HPDE6-E6E7 (cell line): ENCODE data around the gene LEP.
"Not testable (repeated sequence)": the region's sequence is repeated elsewhere in the genome, so short reads cannot be mapped to it uniquely, and the experiment has no call there.

Source experiments
- DNase-seq: peaks from one replicate; pipeline ENCODE4 v3.0.0; 2011; ENCODE audit warnings: missing footprints; ENCODE audit errors: extremely low spot score

Gene LEP

DNA sequence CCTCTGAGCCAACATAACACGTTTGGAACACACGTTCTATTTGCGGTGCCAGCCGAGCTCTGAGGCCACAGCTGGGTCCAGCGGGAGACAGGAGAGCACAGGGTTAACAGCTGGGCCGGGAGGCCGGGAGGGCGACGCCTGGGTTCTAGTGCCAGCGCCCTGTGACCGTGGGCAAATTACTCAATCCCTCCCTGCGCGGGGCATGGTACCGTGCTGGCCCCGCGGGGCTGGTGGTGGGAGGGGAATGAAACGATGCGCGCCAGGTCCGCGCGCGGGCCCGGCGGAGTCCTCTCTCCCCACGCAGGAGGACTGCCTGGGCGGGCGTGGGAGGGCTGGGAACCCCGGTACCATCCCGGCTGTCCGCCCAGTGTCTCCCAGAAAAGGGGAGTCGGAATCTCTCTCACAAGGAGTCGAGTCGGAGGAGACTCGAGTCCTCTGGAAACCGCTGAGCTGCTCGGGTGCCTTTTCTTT lies 30.4 kb downstream of the LEP start:
- DNase-seq, result no peak

DNA sequence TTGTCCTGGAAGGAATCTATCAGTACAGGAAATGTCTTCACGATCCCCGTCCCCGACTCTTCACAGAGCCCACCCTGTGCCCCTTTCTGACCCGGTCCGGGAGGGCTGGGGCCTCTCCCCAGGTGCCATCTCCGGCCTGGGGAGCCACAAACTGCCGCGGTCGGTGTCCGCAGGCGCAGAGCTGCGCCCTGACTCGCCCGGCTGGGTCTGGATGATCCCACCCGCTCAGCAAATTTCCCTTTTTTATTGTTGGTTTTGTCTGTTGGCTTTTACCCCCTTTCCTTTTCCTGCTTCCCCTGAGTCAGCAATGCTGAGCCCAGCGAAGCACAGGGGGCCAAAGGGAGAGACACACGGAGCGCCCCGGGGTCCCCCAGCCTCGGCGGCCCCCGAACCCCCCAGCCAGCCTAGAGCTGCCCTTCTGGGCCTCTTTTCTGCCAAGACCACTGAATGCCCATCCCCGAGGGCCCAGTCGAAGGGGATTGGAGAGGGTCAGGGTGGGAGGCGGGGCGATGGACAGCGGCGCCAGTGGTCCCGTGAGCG lies 30.9 kb downstream of the LEP start:
- no peak for DNase-seq

DNA sequence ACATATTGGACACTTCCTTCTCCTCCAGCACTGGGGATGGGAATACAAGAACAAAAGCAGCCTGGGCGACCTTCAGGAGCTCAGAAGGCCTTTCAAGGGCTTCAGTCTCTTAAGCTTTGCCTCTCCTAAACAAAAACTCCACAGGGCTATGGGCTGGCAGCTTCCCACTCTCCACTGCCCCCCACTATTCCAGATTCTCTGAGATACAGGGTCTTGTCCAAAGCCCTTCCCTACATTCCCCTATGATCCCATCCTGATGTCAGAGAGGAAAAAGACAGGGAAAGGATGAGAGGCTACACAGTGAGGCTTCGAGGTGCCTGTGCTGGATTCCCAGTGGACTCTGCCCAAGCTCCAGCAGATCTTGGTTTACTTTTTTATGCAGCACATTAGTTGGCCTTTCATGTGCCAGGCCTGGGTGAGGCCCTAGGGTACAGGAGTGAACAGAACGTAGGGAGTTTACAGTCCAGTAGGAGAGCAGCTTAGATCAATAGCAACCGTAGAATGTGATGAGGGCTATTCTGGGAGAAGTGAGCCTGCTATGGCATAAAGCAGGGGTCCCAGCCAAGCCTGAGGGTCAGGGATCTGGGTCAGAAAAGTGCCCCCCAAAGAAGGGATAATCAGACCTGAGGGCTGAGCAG lies 33.3 kb downstream of the LEP start:
- no peak for DNase-seq

DNA sequence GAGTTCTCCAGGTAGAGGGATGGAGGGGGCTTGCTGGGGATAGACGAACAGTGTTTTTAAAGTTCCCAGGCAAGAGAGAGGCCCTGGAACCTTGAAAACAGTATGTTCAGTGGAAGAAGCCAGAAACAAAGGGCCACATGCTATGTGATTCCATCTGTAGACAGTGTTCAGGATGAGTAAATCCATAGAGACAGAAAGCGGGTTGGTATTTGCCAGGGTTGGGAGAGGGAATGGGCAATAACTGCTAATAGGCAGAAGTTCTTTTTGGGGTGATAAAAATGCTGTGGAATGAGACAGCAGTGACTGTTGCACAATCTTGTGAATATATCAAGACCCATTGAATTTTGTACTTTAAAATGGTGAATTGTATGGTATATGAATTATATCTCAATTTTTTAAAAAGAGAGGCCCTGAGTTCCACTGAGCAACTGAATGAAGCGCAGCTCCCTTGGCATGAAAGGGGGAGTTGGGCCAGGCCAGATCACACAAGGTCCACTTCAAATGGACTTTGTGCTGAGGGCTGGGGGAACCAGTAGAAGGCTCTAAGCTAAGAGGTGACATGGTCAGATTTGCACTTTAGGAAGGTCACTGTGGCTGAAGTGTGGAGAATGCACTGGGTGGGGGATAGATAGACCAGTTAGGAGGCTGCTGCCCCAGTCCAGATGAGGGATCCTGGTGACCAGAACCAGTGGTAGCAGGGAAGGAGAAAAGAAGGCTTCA lies 34.0 kb downstream of the LEP start:
- DNase-seq, result no peak

DNA sequence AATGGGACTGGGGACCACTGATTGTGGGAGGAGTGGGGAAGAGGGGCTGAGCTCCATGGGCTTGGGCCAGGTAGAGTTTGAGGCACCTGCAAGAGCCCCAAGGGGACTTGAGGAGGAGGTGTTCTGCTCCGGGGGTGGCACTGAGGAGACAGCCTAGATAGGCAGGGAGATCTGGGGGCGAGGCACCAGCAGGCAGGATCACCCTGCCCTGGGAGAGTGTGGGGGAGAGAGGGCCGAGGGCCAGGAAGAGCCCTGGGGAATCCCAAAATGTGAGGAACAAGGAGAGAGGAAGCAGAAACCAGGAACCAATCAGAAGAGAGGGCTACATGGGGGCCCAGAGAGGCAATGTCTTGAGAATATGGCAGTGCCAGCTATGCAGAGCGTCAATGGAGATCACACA lies 34.6 kb downstream of the LEP start:
- no peak for DNase-seq

DNA sequence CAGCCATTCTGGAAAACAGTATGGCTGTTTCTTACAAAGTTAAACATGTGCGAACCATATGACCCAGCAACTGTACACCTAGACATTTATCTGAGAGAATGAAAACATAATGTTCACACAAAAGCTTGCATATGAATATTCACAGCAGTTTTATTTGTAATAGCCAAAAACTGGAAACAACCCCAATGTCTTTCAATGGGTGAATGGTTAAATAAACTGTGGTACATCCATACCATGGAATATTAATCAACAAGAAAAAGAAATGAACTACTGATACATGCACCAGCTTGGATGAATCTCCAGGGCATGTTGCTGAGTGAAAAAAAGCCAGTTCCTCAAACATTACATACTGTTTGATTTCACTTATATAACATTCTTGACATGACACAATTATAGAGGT lies 37.3 kb downstream of the LEP start:
- no peak for DNase-seq

DNA sequence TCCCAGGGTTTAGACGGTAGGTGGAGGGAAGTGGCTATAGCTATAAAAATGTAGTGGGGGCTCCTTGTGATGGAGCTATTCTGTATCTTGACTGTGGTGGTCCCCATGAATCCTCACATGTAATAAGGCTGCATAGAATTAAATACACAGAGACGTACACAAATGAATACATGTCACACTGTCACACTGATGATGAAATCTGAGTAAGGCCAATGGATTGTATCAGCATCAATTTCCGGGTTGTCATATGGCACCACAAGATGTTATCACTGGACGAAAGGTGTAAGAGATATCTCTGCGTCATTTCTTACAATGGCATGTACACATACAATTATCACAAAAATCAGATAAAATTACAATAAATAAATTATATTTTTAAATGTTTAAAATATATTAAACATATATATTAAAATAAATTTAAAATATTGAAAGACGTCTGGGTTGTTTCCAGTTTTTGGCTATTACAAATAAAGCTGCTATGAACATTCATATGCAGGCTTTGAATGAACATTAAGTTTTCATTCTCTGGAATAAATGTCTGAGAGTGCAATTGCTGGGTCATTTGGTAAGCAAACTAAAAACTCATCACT lies 38.1 kb downstream of the LEP start:
- no peak for DNase-seq

DNA sequence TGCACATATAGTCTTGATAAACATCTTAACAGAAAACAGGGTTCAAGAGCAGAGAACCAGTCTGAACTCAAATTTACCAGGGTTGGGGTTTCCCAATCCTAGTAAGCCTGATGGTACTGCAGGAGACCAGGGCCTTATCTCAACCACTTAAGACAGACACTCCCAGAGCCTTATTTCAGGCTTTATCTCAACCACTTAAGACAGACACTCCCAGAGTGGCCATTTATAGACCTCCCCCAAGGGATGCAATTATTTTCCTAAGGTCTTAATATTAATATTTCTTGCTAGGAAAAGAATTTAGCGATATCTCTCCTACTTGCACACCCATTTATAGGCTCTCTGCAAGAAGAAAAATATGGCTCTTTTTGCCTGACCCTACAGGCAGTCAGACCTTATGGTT lies 39.4 kb downstream of the LEP start:
- not testable (repeated sequence) for DNase-seq

DNA sequence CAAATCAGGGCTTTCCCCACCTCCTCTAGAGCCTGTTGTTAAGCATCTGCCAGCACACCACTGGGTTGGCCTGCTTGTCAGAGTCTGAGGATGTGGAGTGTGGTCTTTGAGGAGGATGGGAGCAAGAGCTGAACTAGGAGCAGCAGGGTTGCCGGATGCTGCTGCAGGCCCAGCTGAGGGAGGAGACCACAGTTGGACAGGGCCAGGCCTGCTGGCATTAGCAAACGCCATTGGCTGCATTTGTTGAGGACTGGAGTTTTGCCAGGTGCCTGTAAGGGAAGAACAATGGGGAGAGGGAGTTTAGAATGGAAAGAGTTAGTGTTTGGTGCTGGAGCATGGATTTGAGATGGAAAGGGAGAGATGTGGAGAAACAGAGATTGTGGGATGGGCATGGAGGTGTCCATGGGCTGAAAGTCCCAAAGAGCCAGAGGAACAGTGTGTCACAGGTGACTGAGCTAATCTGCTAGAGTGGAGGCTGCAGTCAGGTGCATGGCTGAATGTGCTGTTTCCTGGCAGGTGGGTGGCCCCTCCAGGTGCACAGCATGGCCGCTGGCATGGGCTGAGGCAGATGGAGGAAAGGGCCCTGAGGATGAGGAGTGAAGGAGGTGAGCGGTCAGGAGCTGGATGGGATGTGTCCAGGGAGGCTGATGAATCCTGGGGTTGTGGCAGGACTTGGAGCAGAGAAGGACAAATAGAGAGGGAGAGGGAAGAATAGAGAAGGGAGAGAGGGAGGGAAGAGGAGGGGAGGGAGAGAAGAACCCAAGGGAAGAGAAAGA lies 40.7 kb downstream of the LEP start:
- no peak for DNase-seq

DNA sequence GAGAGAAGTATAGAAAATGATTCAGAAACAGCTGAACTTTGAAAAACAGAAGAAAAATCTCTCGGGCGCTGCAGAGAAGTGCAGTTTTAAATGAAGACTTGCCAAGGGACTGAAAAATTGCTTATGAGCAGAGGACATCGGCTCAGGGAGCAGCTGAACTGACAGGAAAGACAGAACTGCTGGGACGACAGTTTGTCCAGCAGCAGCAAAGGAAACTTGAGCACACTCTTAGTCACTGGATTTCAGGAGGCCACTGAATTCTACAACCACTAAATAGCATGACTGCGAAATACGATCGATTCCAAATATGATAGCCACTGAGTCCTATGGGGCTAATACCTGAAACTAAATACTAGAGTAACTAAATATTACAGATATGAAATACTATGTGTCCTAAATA lies 43.0 kb downstream of the LEP start:
- no peak for DNase-seq

DNA sequence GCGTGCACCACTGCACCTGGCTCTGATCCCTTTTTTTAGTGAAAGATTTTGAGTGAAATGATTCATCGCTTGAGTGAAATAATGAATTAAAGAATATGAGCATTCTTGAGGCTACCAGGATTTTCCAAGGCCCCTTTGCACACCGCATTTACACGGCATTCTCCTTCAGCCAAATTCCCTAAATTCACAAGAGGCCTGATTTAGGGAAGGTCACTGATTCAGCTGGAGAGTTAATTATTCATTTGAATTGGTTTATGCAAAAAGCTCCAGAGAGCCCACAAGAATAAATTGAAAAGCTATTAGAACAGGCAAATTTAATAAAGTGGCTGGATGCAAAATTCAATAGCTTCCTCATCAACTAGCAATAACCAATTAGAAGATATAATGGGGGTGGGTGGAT lies 46.5 kb downstream of the LEP start:
- DNase-seq, result no peak

DNA sequence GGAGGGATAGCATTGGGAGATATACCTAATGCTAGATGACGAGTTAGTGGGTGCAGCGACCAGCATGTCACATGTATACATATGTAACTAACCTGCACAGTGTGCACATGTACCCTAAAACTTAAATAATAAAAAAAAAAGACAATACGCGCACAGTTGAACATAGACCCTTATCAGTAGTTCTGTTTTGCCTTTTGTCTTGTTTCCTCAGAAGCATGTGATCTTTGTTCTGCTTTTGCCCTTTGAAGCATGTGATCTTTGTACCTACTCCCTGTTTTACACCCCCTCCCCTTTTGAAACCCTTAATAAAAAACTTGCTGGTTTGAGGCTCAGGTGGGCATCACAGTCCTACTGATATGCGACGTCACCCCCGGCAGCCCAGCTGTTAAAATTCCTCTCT lies 56.9 kb downstream of the LEP start:
- DNase-seq, result not testable (repeated sequence)

DNA sequence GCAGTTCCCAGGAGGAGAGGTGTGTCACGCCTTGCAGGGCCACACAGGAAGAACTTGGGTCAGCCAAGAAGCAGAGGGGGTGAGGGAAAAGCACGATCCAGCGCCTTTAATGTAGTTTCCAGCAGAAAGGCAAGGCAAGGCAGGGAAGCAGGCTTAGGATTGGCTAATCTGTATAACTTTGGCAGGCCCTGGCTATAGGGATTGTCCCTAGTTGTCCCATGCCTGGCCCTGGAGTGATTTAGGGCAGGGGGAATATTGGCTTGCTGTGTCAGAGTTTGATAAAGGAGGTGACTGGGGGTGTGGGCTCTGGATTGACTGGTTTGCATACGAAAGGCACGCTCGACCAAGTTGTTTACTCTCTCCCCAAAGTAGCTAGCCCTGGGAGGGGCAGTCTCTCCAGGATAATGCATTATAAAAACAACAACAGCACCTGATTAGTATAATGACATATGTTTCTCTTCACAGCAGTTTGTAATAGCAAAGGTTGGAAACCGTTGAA lies 58.1 kb downstream of the LEP start:
- DNase-seq, result no peak

DNA sequence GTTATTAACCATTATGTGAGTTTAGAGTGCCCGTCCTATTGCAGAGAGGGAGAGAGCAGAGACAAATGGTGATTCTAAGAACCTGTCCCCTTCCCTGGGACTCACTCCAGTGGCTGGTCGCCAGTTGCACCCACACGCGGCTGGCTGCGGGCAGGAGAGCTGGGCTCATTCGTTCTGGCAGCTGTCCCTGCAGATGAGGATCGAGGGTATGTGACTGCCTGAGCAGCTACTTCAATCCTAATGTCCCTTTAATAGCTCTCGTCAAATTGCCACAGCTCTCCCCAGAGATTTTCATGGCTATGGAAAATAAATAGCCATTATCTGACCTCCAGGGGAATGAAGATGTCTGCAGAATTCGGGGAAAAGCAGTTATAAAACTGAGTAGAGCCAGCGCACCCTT lies 61.1 kb downstream of the LEP start:
- no peak for DNase-seq

DNA sequence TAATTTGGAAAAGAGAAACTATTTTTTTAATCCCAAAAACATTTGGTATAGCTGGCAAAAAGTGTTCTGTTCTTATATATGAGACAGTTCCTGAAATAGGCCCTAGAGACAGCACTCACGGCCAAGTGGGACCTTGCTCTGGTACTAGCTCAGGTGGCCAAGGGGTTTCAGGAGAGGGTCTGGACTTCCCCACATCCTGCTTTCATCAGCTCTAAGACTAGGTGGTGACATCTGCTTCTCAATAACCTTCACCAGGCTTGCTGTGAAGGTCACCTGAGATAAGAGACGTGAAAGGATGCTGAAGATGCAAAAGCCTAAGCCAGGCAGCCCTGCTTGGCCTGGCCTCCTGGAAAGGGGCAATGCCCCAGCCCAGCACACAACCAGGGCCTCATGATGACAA lies 62.1 kb downstream of the LEP start:
- no peak for DNase-seq

DNA sequence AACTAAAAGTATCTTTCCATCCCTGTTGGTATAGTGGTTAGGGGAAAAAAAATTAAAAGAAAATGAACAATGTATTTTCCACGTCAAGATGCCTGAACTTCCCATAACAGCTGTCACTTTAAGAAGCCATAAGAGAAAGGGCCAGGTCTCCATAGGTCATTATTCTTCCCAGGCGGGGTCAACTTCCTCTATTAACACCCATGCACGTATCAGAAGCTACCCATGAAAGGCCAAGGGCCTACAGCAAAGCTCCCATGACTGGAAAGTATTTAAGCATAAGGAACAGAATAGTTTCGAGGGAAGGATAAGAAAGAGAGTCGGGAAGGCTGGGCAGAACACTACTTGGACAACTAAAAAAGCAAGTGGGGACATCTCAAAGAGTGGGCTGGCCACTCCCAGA lies 62.6 kb downstream of the LEP start:
- DNase-seq, result no peak

DNA sequence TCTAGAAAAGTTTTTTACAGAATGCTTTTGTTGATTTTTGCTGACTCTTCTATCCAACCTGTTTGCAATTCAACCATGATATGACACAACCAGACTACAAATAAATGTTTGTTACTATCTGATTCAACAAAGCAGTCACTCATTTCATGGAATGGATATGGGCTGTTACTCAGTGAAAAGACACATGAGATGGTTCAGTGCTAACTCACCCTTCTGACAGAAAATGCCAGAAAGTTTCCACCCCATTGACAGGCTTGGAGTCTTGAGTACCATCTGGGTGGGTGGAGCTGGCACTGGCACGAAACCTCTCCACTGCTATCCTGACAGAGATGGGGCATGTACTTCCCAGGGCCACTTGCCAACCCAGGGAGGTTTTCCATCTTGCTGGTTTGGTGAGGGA lies 63.1 kb downstream of the LEP start:
- DNase-seq, result no peak

DNA sequence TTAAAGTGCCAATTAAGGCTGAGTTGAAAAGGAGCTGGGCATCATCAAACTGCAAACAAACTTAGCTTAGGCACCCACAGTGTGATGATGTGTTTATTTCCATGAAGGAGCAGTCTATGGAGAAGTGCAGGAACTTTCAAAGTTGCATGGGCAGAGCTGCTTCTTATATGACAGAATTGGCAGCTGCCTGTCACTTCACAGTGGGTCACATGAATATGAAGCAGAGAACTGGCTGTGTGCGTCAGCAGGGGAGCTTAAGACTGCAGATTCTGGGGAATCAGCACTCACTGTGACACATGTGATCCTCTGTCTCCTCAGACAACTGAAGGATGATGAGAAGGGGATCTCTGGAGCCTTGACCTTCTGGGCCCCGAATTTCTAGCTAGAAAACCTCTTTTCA lies 66.0 kb downstream of the LEP start:
- DNase-seq, result no peak
